H1 (cell line): Measurements from ENCODE around the gene ZCCHC17. TPM values are rescaled to one million over a fixed set of nuclear protein-coding genes. Genes with fewer than 3 reads are reported as not detected.

Experiments used
- CTCF ChIA-PET: fragments of 300-600 bp; sonication (Branson Sonifier 250); formaldehyde crosslinking; loops from one replicate; lab custom pipeline; 2021; ENCODE audit not compliant: partially characterized antibody; lab: Charles Lee
- POLR2A ChIA-PET: fragments of 300-600 bp; sonication (Branson Sonifier 250); formaldehyde crosslinking; loops from one replicate; lab custom pipeline; 2021; ENCODE audit warnings: inconsistent platforms; ENCODE audit not compliant: partially characterized antibody; lab: Charles Lee
- DNase-seq, 2 experiments: peaks; one replicate each; pipeline versions ENCODE4 v3.0.0 to v3.0.0-alpha.2; 2010 to 2022; ENCODE audit warnings: low spot score in 2 of 2, low read depth in 1 of 2, mixed read lengths in 1 of 2
- FAIRE-seq: peaks from 2 replicates; lab custom pipeline; 2011; peaks lifted over from hg19 to GRCh38; lab: Jason Lieb, UNC
- H2AFZ ChIP-seq: 2 replicates; pipeline ENCODE4 v1.8.1; 2012; ENCODE audit warnings: low read length, inconsistent platforms
- H2AK5ac ChIP-seq: 2 replicates; pipeline ENCODE4 v1.6.1; 2013; ENCODE audit warnings: low read depth, low read length
- H2BK120ac ChIP-seq: replicated peaks from 2 replicates; pipeline ENCODE3; 2013; ENCODE audit warnings: low read depth, low read length, inconsistent platforms
- H2BK12ac ChIP-seq: 2 replicates; pipeline ENCODE4 v1.6.1; 2013; ENCODE audit warnings: low read depth, low read length
- H2BK15ac ChIP-seq: 2 replicates; pipeline ENCODE4 v1.6.1; 2013; ENCODE audit warnings: low read length
- H2BK20ac ChIP-seq: 2 replicates; pipeline ENCODE4 v1.6.1; 2013; ENCODE audit warnings: low read length
- H2BK5ac ChIP-seq: 2 replicates; pipeline ENCODE4 v1.6.1; 2013; ENCODE audit warnings: low read depth, low read length
- H3K14ac ChIP-seq: 2 replicates; pipeline ENCODE4 v1.6.1; 2013; ENCODE audit warnings: inconsistent platforms; ENCODE audit not compliant: insufficient read length
- H3K18ac ChIP-seq: 2 replicates; pipeline ENCODE4 v1.6.1; 2013; ENCODE audit warnings: low read length; ENCODE audit errors: extremely low read depth
- H3K23ac ChIP-seq: 2 replicates; pipeline ENCODE4 v1.6.1; 2013; ENCODE audit warnings: inconsistent platforms; ENCODE audit not compliant: insufficient read length
- H3K23me2 ChIP-seq: 2 replicates; pipeline ENCODE4 v1.6.1; 2013; ENCODE audit warnings: low read depth, low read length
- H3K27ac ChIP-seq: 2 replicates; pipeline ENCODE4 v1.6.1; 2011; ENCODE audit warnings: low read depth, low read length, inconsistent platforms
- H3K27me3 ChIP-seq, 4 experiments: replicated peaks in 1 of 4; 1 replicate in 1 of 4; 2 replicates in 3 of 4; pipeline versions ENCODE4 v1.6.1 to v1.8.1; 2011 to 2013; ENCODE audit warnings: low read length in 3 of 4, mild to moderate bottlenecking in 3 of 4, inconsistent platforms in 2 of 4, mixed read lengths in 2 of 4, moderate library complexity in 1 of 4; ENCODE audit not compliant: control insufficient read depth in 3 of 4, insufficient read depth in 3 of 4; ENCODE audit errors: extremely low read depth in 1 of 4
- H3K36me3 ChIP-seq, 4 experiments: 2 replicates each; pipeline versions ENCODE4 v1.6.1 to v1.8.1; 2011 to 2013; ENCODE audit warnings: mild to moderate bottlenecking in 4 of 4, low read length in 3 of 4, moderate library complexity in 2 of 4, control low read depth in 1 of 4, inconsistent platforms in 1 of 4; ENCODE audit not compliant: insufficient read depth in 4 of 4, control insufficient read depth in 2 of 4
- H3K4ac ChIP-seq: replicated peaks from 2 replicates; pipeline ENCODE3; 2013; ENCODE audit warnings: low read length, low read depth, mixed read lengths, inconsistent platforms; ENCODE audit not compliant: insufficient read length
- H3K4me1 ChIP-seq, 4 experiments: replicated peaks in 1 of 4; 1 replicate in 1 of 4; 2 replicates in 3 of 4; pipeline versions ENCODE4 v1.6.1 to v1.8.1; 2011 to 2013; ENCODE audit warnings: low read length in 3 of 4, inconsistent platforms in 2 of 4, mixed read lengths in 1 of 4; ENCODE audit not compliant: insufficient read depth in 4 of 4, control insufficient read depth in 3 of 4
- H3K4me2 ChIP-seq, 2 experiments: 2 replicates each; pipeline versions ENCODE4 v1.6.1 to v1.8.1; 2011 to 2013; ENCODE audit warnings: low read depth in 2 of 2, low read length in 2 of 2, control low read depth in 1 of 2, inconsistent platforms in 1 of 2, mild to moderate bottlenecking in 1 of 2; ENCODE audit not compliant: insufficient read depth in 1 of 2
- H3K4me3 ChIP-seq, 4 experiments: fragments of 200-600, 300-600 bp in 1 of 4; sonication (generic), shearing (Covaris generic), sonication (Bioruptor Twin) in 1 of 4; 2 replicates each; pipeline versions ENCODE4 v1.5.1 to v1.8.1; 2011 to 2016; ENCODE audit warnings: low read length in 4 of 4, low read depth in 3 of 4, control low read depth in 2 of 4, inconsistent platforms in 2 of 4, mild to moderate bottlenecking in 2 of 4, mixed read lengths in 1 of 4, moderate library complexity in 1 of 4; ENCODE audit not compliant: insufficient read depth in 2 of 4; ENCODE audit errors: extremely low read depth in 1 of 4
- H3K56ac ChIP-seq: replicated peaks from 2 replicates; pipeline ENCODE3; 2013; ENCODE audit warnings: low read depth, mild to moderate bottlenecking, mixed read lengths, low read length, inconsistent platforms; ENCODE audit not compliant: insufficient read length
- H3K79me1 ChIP-seq: 2 replicates; pipeline ENCODE4 v1.6.1; 2013; ENCODE audit warnings: low read depth, low read length, control low read depth
- H3K79me2 ChIP-seq, 2 experiments: 2 replicates each; pipeline versions ENCODE4 v1.6.1 to v1.8.1; 2012 to 2013; ENCODE audit warnings: low read length in 2 of 2, mild to moderate bottlenecking in 2 of 2, inconsistent platforms in 1 of 2; ENCODE audit not compliant: insufficient read depth in 2 of 2, control insufficient read depth in 1 of 2
- H3K9ac ChIP-seq, 4 experiments: replicated peaks in 1 of 4; 1 replicate in 1 of 4; 2 replicates in 3 of 4; pipeline versions ENCODE4 v1.6.1 to v1.8.1; 2011 to 2013; ENCODE audit warnings: low read depth in 3 of 4, low read length in 3 of 4, control low read depth in 2 of 4, mild to moderate bottlenecking in 2 of 4, moderate library complexity in 2 of 4, inconsistent platforms in 1 of 4; ENCODE audit errors: extremely low read depth in 1 of 4
- H3K9me3 ChIP-seq, 2 experiments: 2 replicates each; pipeline versions ENCODE4 v1.6.1 to v1.8.1; 2012 to 2013; ENCODE audit warnings: mild to moderate bottlenecking in 2 of 2, moderate library complexity in 2 of 2, control low read depth in 1 of 2, inconsistent platforms in 1 of 2, low read depth in 1 of 2, low read length in 1 of 2, mixed read lengths in 1 of 2; ENCODE audit not compliant: insufficient read depth in 2 of 2
- H4K20me1 ChIP-seq, 2 experiments: replicated peaks in 1 of 2; 2 replicates each; pipeline versions ENCODE3 to v1.8.1; 2011 to 2013; ENCODE audit warnings: inconsistent platforms in 2 of 2, low read length in 2 of 2, mild to moderate bottlenecking in 1 of 2; ENCODE audit not compliant: insufficient read depth in 2 of 2, control insufficient read depth in 1 of 2
- H4K5ac ChIP-seq: 2 replicates; pipeline ENCODE4 v1.6.1; 2013; ENCODE audit warnings: low read length, low read depth, mixed read lengths, inconsistent platforms; ENCODE audit not compliant: insufficient read length
- H4K8ac ChIP-seq: 2 replicates; pipeline ENCODE4 v1.8.0; 2013; ENCODE audit warnings: mild to moderate bottlenecking, moderate library complexity, low read length, inconsistent platforms; ENCODE audit not compliant: insufficient read depth; ENCODE audit errors: extremely low read depth
- H4K91ac ChIP-seq: replicated peaks from 2 replicates; pipeline ENCODE3; 2013; ENCODE audit warnings: low read length, mixed read lengths, inconsistent platforms; ENCODE audit not compliant: insufficient read length
- CBX5 ChIP-seq: fragments of 300-800, 300-1000 bp; sonication (generic); IDR thresholded peaks from 2 replicates; pipeline ENCODE4 v1.7.1; 2016; ENCODE audit warnings: antibody characterized with exemption, low read length, low read depth
- CEBPB ChIP-seq: IDR thresholded peaks from 2 replicates; pipeline ENCODE4 v1.6.1; 2012; ENCODE audit warnings: low read depth, low read length
- GTF2F1 ChIP-seq: IDR thresholded peaks from 2 replicates; pipeline ENCODE4 v1.6.1; 2012; ENCODE audit warnings: low read depth, low read length, improper control_type of control experiment, borderline replicate concordance
- HDAC6 ChIP-seq: IDR thresholded peaks from one replicate; pipeline ENCODE4 v1.7.1; 2012; ENCODE audit warnings: low read depth, mild to moderate bottlenecking, inconsistent platforms, low read length, moderate library complexity
- JUND ChIP-seq: IDR thresholded peaks from 2 replicates; pipeline ENCODE4 v1.6.1; 2011; ENCODE audit warnings: mild to moderate bottlenecking, improper control_type of control experiment, low read length
- PHF8 ChIP-seq: fragments of 200-600 bp; sonication (generic); conservative IDR thresholded peaks from 2 replicates; pipeline ENCODE4 v1.7.1; 2012; ENCODE audit warnings: low read depth, mild to moderate bottlenecking, inconsistent platforms, low read length, moderate library complexity
- POLR2A ChIP-seq, 2 experiments: IDR thresholded peaks; 1 replicate in 1 of 2; 2 replicates in 1 of 2; pipeline ENCODE4 v1.6.1; 2011; ENCODE audit warnings: low read depth in 2 of 2, low read length in 2 of 2, mild to moderate bottlenecking in 2 of 2; ENCODE audit errors: control extremely low read depth in 1 of 2
- SAP30 ChIP-seq: fragments of 300-600 bp; sonication (generic); IDR thresholded peaks from 2 replicates; pipeline ENCODE4 v1.7.1; 2012; ENCODE audit warnings: low read length, moderate library complexity, mild to moderate bottlenecking, inconsistent platforms; ENCODE audit not compliant: insufficient read depth, insufficient replicate concordance
- SP4 ChIP-seq: IDR thresholded peaks from 2 replicates; pipeline ENCODE4 v1.6.1; 2012; ENCODE audit warnings: low read length, inconsistent platforms
- TBP ChIP-seq: IDR thresholded peaks from 2 replicates; pipeline ENCODE4 v1.6.1; 2011; ENCODE audit warnings: low read depth, low read length, improper control_type of control experiment
- WGBS, 2 experiments: shearing (Covaris generic) in 1 of 2; methylation state at CpG; one replicate each; pipeline versions ENCODE4 v1.1.6 to v1.1.7; 2013 to 2015; ENCODE audit warnings: low lambda C conversion rate in 2 of 2, mixed read lengths in 2 of 2, inconsistent platforms in 1 of 2, low coverage in 1 of 2, missing lambda C conversion rate in 1 of 2; ENCODE audit not compliant: insufficient replicate concordance in 2 of 2, insufficient coverage in 1 of 2, insufficient read length in 1 of 2; ENCODE audit errors: extremely low coverage in 1 of 2, missing lambda C conversion rate in 1 of 2; 5-methylcytosine and 5-hydroxymethylcytosine counted together
- polyA plus RNA-seq, 7 experiments: library from polyadenylated mRNA; depleted of rRNA in 3 of 7; stranded (reverse) in 5 of 7; unstranded in 2 of 7; fragments of >200 nt in 5 of 7; fragments of 200-250 nt in 2 of 7; gene quantifications; 1 replicate in 5 of 7; 2 replicates in 1 of 7; 4 replicates in 1 of 7; pipeline versions ENCODE4 v1.2.1 to v1.2.3, GENCODE V29; 2011 to 2013; ENCODE audit warnings: missing spikeins in 2 of 7, mixed read lengths in 2 of 7
- total RNA-seq: library from RNA; stranded (reverse); fragmentation: NEBNext Ultra II Directional; extraction: Animal tissue kit (Norgen Biotek cat#: 25700); gene quantifications from 2 replicates; pipeline ENCODE4 v1.2.1, GENCODE V29; 2021

The ZCCHC17 gene
- total and polyA plus RNA-seq, 2 of the 8 experiments (the other 6 are each of a cell fraction or from before 2014, with no cell fraction given), result 51.6 to 59.3 TPM

- H2BK15ac ChIP-seq, result no peak overlapping the region
- no peaks in the 10 kb centered on the region for H3K79me1 ChIP-seq
- H4K8ac ChIP-seq, result no peak overlapping the region
- ChIA-PET CTCF (no interaction called here), POLR2A (interaction anchor here (1.1 to 1.6 kb wide), 2 partner anchors 17 to 72 kb away, joined by 3 to 4 read pairs; partner anchors contain the start of gene FABP3)
- H3K56ac ChIP-seq, result no peak overlapping the region
- no peak overlapping the region for H3K4ac ChIP-seq
- no peaks in the 10 kb centered on the region for H3K9me3 ChIP-seq
- no peak overlapping the region for H3K27ac ChIP-seq
- H3K79me2 ChIP-seq, result no peaks in the 10 kb centered on the region
- H3K9ac ChIP-seq, result no peak overlapping the region
- H4K91ac ChIP-seq, result no peak overlapping the region
- H4K5ac ChIP-seq, result no peak overlapping the region
- H3K14ac ChIP-seq, result no peak overlapping the region
- H2AK5ac ChIP-seq, result no peak overlapping the region
- H2BK120ac ChIP-seq, result no peak overlapping the region
- H3K4me2 ChIP-seq, result no peak overlapping the region
- no peak overlapping the region for H2BK5ac ChIP-seq
- peaks cover 0 to 2% of the 10 kb centered on the region in 2 experiments for H4K20me1 ChIP-seq
- H3K27me3 ChIP-seq, result no peaks in the 10 kb centered on the region
- peaks cover 0 to 13% (median 8%) of the 10 kb centered on the region in 4 experiments; a peak in 6 of 8 replicates for H3K36me3 ChIP-seq
- no peak overlapping the region for H2BK20ac ChIP-seq
- no peaks in the 10 kb centered on the region for H3K23me2 ChIP-seq
- H2BK12ac ChIP-seq, result no peak overlapping the region
- H3K4me3 ChIP-seq, result no peak overlapping the region
- FAIRE-seq, result no peak
- 91% methylated on average over 2 of the region's 2 CpGs; no CpG with 5 or more reads in 1 of the 2 experiments for WGBS, 2 experiments
- DNase-seq, result no peak
- no peak overlapping the region for H2AFZ ChIP-seq
- H3K23ac ChIP-seq, result no peak overlapping the region
- H3K18ac ChIP-seq, result no peak overlapping the region
- H3K4me1 ChIP-seq, result no peaks in the 10 kb centered on the region
- no peak for TF ChIP-seq TBP
- TF ChIP-seq CEBPB, result no peak
- TF ChIP-seq SAP30, result no peak
- no peak for TF ChIP-seq JUND
- no peak for TF ChIP-seq HDAC6
- TF ChIP-seq GTF2F1, result no peak
- TF ChIP-seq CBX5, result no peak
- TF ChIP-seq POLR2A (IDR thresholded peaks at IDR 0.05; ENCODE audit: control extremely low read depth in 1 of 2, low read depth in 2 of 2, low read length in 2 of 2), result no peak
- no peak for TF ChIP-seq SP4
- TF ChIP-seq PHF8, result no peak
These were observed 59.6 kb downstream of the ZCCHC17 start for GRCh38 chr1:31356427-31356826.
